ENCODE data around the gene GNG7.
"Not testable (repeated sequence)": the region's sequence is repeated elsewhere in the genome, so short reads cannot be mapped to it uniquely, and the experiment has no call there.

GNG7 gene

GRCh38 chr19:2683430-2684003 lies 19.0 kb downstream of the GNG7 start:
- DNase-seq (ENCODE audit: insufficient read length) (no peak), FAIRE-seq (no peak)
- TF ChIP-seq POLR2AphosphoS5 (IDR thresholded peaks at IDR 0.05; ENCODE audit: low read depth, low read length) (no peak), TAF1 (IDR thresholded peaks at IDR 0.05; ENCODE audit: borderline replicate concordance, low read depth, low read length) (no peak), POLR2A (IDR thresholded peaks at IDR 0.05; ENCODE audit: low read depth, low read length) (no peak)

GRCh38 chr19:2680808-2681207 lies 21.7 kb downstream of the GNG7 start:
- no peak for DNase-seq (ENCODE audit: insufficient read length)
- FAIRE-seq = peak; percentile 78
- TF ChIP-seq POLR2AphosphoS5 (IDR thresholded peaks at IDR 0.05; ENCODE audit: low read depth, low read length) (no peak), TAF1 (IDR thresholded peaks at IDR 0.05; ENCODE audit: borderline replicate concordance, low read depth, low read length) (no peak), POLR2A (IDR thresholded peaks at IDR 0.05; ENCODE audit: low read depth, low read length) (no peak)

GRCh38 chr19:2679439-2679838 lies 23.1 kb downstream of the GNG7 start:
- no peak for TF ChIP-seq POLR2AphosphoS5 (IDR thresholded peaks at IDR 0.05; ENCODE audit: low read depth, low read length)
- no peak for TF ChIP-seq POLR2A (IDR thresholded peaks at IDR 0.05; ENCODE audit: low read depth, low read length)
- TF ChIP-seq TAF1 (IDR thresholded peaks at IDR 0.05; ENCODE audit: borderline replicate concordance, low read depth, low read length) = no peak
- DNase-seq (ENCODE audit: insufficient read length) (no peak), FAIRE-seq (no peak)

- FAIRE-seq; DNase-seq (ENCODE audit: insufficient read length): not testable (repeated sequence)
These were observed 23.5 kb downstream of the GNG7 start for GRCh38 chr19:2678948-2679347.

GRCh38 chr19:2678044-2678671 lies 24.3 kb downstream of the GNG7 start:
- peak; percentile 88 for FAIRE-seq
- peak; percentile 78 for DNase-seq (ENCODE audit: insufficient read length)
- TF ChIP-seq TAF1 (IDR thresholded peaks at IDR 0.05; ENCODE audit: borderline replicate concordance, low read depth, low read length) (no peak), POLR2A (IDR thresholded peaks at IDR 0.05; ENCODE audit: low read depth, low read length) (no peak), POLR2AphosphoS5 (IDR thresholded peaks at IDR 0.05; ENCODE audit: low read depth, low read length) (no peak)

GRCh38 chr19:2676823-2677222 lies 25.7 kb downstream of the GNG7 start:
- no peak for FAIRE-seq
- no peak for DNase-seq (ENCODE audit: insufficient read length)
- TF ChIP-seq POLR2AphosphoS5 (IDR thresholded peaks at IDR 0.05; ENCODE audit: low read depth, low read length) (no peak), POLR2A (IDR thresholded peaks at IDR 0.05; ENCODE audit: low read depth, low read length) (no peak), TAF1 (IDR thresholded peaks at IDR 0.05; ENCODE audit: borderline replicate concordance, low read depth, low read length) (no peak)

- no peak for DNase-seq (ENCODE audit: insufficient read length)
- no peak for FAIRE-seq
- TF ChIP-seq POLR2A (IDR thresholded peaks at IDR 0.05; ENCODE audit: low read depth, low read length) (no peak), TAF1 (IDR thresholded peaks at IDR 0.05; ENCODE audit: borderline replicate concordance, low read depth, low read length) (no peak), POLR2AphosphoS5 (IDR thresholded peaks at IDR 0.05; ENCODE audit: low read depth, low read length) (no peak)
These were observed 26.6 kb downstream of the GNG7 start for GRCh38 chr19:2675892-2676291.

GRCh38 chr19:2670217-2670616 lies 32.3 kb downstream of the GNG7 start:
- FAIRE-seq = no peak
- no peak for DNase-seq (ENCODE audit: insufficient read length)
- TF ChIP-seq POLR2AphosphoS5 (IDR thresholded peaks at IDR 0.05; ENCODE audit: low read depth, low read length) (no peak), TAF1 (IDR thresholded peaks at IDR 0.05; ENCODE audit: borderline replicate concordance, low read depth, low read length) (no peak), POLR2A (IDR thresholded peaks at IDR 0.05; ENCODE audit: low read depth, low read length) (no peak)

- TF ChIP-seq POLR2AphosphoS5 (IDR thresholded peaks at IDR 0.05; ENCODE audit: low read depth, low read length) (no peak), POLR2A (IDR thresholded peaks at IDR 0.05; ENCODE audit: low read depth, low read length) (no peak), TAF1 (IDR thresholded peaks at IDR 0.05; ENCODE audit: borderline replicate concordance, low read depth, low read length) (no peak)
- peak; percentile 81 for FAIRE-seq
- DNase-seq (ENCODE audit: insufficient read length) = no peak
These were observed 34.2 kb downstream of the GNG7 start for GRCh38 chr19:2668175-2668763.

GRCh38 chr19:2667349-2667748 lies 35.1 kb downstream of the GNG7 start:
- not testable (repeated sequence) for FAIRE-seq; DNase-seq (ENCODE audit: insufficient read length)

GRCh38 chr19:2666344-2666994 lies 36.0 kb downstream of the GNG7 start:
- TF ChIP-seq TAF1 (IDR thresholded peaks at IDR 0.05; ENCODE audit: borderline replicate concordance, low read depth, low read length) (no peak), POLR2AphosphoS5 (IDR thresholded peaks at IDR 0.05; ENCODE audit: low read depth, low read length) (no peak), POLR2A (IDR thresholded peaks at IDR 0.05; ENCODE audit: low read depth, low read length) (no peak)
- DNase-seq (ENCODE audit: insufficient read length) (no peak), FAIRE-seq (no peak)

GRCh38 chr19:2665103-2665502 lies 37.4 kb downstream of the GNG7 start:
- TF ChIP-seq POLR2AphosphoS5 (IDR thresholded peaks at IDR 0.05; ENCODE audit: low read depth, low read length) (no peak), POLR2A (IDR thresholded peaks at IDR 0.05; ENCODE audit: low read depth, low read length) (no peak), TAF1 (IDR thresholded peaks at IDR 0.05; ENCODE audit: borderline replicate concordance, low read depth, low read length) (no peak)
- FAIRE-seq = no peak

More at GRCh38 chr19:2665103-2665502, 37.4 kb downstream of the GNG7 start:
- DNase-seq (ENCODE audit: insufficient read length) = no peak
